Globus pallidus (tissue), 1 donor: ENCODE results near the gene ELP4.

Source experiments
- DNase-seq: peaks from one replicate; pipeline ENCODE4 v3.0.0-alpha.2; 2015; ENCODE audit warnings: low spot score

Gene ELP4

GRCh38 chr11:31824332-31824878 is 314.8 kb downstream of the ELP4 start:
- DNase-seq, result no peak

DNA sequence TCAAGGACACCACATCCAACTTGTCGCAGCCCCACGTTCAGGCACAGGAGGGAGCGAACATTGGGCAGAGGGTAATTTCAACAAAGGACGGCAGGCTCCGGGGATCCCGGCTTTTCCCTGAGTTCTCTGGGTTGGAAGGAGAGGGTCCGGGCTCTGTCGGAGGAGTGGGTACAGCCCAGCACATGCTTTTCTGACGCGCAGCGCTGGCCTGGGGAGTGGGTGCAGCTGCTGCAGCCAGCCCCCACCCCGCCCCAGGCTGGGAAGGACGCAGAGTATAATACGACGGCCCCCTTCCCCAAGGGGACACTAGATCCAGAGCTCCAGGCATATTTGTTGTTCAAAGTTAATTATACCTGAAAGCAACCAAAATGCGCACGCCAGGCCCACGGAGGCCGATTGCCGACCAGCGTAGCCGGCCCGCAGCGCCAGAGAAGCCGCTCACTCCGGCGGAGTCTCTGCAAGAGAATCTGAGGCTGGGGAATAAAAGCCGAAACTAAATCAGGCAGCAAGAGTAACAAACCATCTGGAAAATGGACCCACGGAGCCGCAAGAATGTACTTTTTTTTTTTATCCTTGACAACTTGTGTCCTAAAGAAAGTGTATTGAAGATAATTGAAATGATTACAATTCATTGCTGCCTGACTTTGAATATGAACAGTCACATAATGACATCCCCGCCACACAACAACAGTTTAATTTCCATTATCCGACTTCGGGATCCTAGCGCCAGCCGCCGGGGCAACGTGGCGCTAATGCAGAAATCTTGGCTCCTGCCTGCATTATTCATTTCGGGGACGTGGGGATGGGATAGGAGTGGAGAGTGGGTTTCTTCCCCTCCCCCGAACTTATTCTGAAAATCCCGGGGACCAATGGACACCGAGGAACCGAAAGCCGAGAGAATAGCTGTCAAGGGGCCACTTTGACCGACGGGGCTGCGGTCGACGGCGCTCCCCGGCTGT is 315.6 kb downstream of the ELP4 start:
- DNase-seq, result no peak

DNA sequence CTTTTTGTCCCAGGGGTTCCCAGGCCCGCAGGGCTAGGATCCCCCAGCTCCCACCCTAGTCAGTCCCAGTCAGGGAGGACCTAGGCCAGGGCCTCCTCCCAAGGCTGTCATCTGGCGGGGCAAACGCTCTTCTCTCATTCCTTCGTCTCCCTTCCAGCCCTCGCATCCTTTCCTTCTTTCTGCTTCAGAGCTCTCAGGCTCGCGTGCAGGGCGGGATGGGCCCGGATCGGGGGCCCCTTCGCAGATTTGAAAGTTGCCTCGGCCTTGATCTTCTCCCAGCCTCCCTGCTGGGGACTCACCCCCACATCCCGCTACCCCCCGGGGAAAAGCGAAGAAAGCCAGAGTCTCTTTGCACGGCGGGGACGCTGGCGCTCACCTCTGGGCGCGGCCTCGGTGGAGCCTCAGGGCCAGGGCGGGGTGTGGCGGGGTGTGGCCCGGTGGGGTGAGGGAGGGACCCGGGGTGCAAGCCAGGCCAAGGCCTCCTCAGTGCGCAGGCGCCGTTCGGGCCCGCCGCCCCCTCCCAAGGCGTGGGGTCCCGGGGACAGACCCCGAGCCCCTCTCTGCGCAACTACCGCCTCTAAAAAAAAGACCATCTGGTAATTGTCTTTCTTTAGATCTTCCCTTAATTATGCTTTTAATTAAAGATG is 316.4 kb downstream of the ELP4 start:
- no peak for DNase-seq

- no peak for DNase-seq
Observed at GRCh38 chr11:31826536-31827438, 317.2 kb downstream of the ELP4 start.

DNA sequence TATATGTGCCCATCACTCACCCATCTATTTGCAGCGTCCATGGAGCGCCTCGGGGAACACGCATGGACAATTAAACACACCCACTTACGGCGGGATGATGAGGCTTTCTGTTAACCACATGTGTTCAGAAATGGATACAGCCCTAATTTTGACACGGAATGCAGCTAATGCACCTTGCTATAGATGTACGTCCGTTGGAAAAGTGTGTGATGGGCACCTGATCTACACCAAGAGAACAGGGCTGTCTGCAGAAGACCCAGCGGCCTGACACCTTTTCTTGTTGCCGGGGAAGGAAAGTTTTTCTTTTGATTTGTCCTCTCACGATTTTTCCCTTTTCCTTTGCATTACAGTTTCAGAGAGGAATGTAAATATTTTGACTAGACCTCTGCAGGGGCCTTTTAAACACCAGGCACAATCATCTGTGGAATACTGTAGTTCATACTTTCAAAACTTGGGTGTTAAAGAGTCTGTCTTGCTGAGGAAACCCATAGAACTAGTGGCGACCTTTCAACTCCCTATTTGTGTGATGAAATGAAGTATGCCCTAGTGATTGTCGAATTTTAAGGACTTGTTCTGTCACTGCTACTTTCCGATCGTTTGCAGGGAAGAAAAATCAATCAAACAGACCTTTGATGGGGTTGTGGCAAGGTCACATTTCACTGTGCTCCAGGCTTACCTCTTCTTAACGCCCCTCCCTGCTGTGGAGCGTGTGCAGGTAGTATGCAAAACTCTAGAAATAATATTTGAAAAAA is 318.1 kb downstream of the ELP4 start:
- DNase-seq, result no peak

GRCh38 chr11:31828217-31828616 is 318.6 kb downstream of the ELP4 start:
- DNase-seq, result no peak

DNA sequence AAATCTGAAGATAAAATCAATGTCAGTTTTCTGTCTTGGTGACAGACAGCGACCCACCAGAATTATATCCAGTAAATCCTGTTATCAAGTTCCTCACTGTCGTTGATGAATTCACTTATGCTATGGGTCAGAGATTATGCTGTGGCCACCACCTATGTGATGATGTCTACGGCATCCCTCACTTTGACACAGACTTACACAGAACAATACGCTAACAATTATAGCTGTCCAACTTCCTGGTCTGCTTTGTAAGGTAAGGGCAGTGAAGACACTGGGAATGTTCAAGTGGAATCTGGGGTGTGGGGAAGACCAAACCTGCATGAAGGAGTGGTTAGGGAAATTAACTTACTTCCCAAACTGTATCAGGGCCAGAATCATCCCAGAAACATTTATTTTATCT is 320.8 kb downstream of the ELP4 start:
- DNase-seq, result no peak

GRCh38 chr11:31834237-31834636 is 324.7 kb downstream of the ELP4 start:
- no peak for DNase-seq
